ENCODE measurements around the gene ABCC6.
A peak's percentile ranks its signal among the peaks of the same experiment; 100 is the strongest.
"Not testable (repeated sequence)": the region's sequence is repeated elsewhere in the genome, so short reads cannot be mapped to it uniquely, and the experiment has no call there.

Gene ABCC6

GRCh38 chr16:16246578-16247262 lies 23.4 kb upstream of the ABCC6 start:
- not testable (repeated sequence) for H3K27ac Mint-ChIP-seq; H3K4me1 Mint-ChIP-seq; H3K4me3 Mint-ChIP-seq; H3K9me3 Mint-ChIP-seq; H3K36me3 Mint-ChIP-seq (ENCODE audit: low read depth); ATAC-seq; H3K27me3 Mint-ChIP-seq; DNase-seq

- H3K36me3 Mint-ChIP-seq (ENCODE audit: low read depth); H3K4me1 Mint-ChIP-seq; DNase-seq; H3K27ac Mint-ChIP-seq; ATAC-seq; H3K9me3 Mint-ChIP-seq; H3K27me3 Mint-ChIP-seq; H3K4me3 Mint-ChIP-seq: not testable (repeated sequence)
These were observed 20.6 kb upstream of the ABCC6 start for GRCh38 chr16:16243886-16244285.

- H3K4me1 Mint-ChIP-seq; H3K36me3 Mint-ChIP-seq (ENCODE audit: low read depth); H3K27ac Mint-ChIP-seq; H3K4me3 Mint-ChIP-seq; ATAC-seq; H3K27me3 Mint-ChIP-seq; H3K9me3 Mint-ChIP-seq; DNase-seq: not testable (repeated sequence)
These were observed 17.4 kb upstream of the ABCC6 start for GRCh38 chr16:16240667-16241066.

GRCh38 chr16:16237738-16238137 lies 14.4 kb upstream of the ABCC6 start:
- not testable (repeated sequence) for ATAC-seq; H3K36me3 Mint-ChIP-seq (ENCODE audit: low read depth); H3K27me3 Mint-ChIP-seq; DNase-seq; H3K4me1 Mint-ChIP-seq; H3K27ac Mint-ChIP-seq; H3K9me3 Mint-ChIP-seq; H3K4me3 Mint-ChIP-seq

- not testable (repeated sequence) for H3K27me3 Mint-ChIP-seq; H3K36me3 Mint-ChIP-seq (ENCODE audit: low read depth); H3K4me3 Mint-ChIP-seq; H3K4me1 Mint-ChIP-seq; DNase-seq; H3K9me3 Mint-ChIP-seq; ATAC-seq; H3K27ac Mint-ChIP-seq
These were observed 13.8 kb upstream of the ABCC6 start for GRCh38 chr16:16237071-16237470.

GRCh38 chr16:16232692-16233061 lies 9.4 kb upstream of the ABCC6 start:
- H3K27me3 Mint-ChIP-seq; H3K27ac Mint-ChIP-seq; H3K4me3 Mint-ChIP-seq; H3K4me1 Mint-ChIP-seq; DNase-seq; H3K9me3 Mint-ChIP-seq; H3K36me3 Mint-ChIP-seq (ENCODE audit: low read depth): not testable (repeated sequence)
- ATAC-seq, result peak; percentile 23

- H3K4me1 Mint-ChIP-seq; H3K4me3 Mint-ChIP-seq; H3K27me3 Mint-ChIP-seq; DNase-seq; H3K27ac Mint-ChIP-seq; H3K9me3 Mint-ChIP-seq; H3K36me3 Mint-ChIP-seq (ENCODE audit: low read depth): not testable (repeated sequence)
- peak; percentile 39 for ATAC-seq
These were observed 458 bp upstream of the ABCC6 start for GRCh38 chr16:16223662-16224241.

- not testable (repeated sequence) for ATAC-seq; H3K36me3 Mint-ChIP-seq (ENCODE audit: low read depth); H3K27me3 Mint-ChIP-seq; H3K4me3 Mint-ChIP-seq; DNase-seq; H3K27ac Mint-ChIP-seq; H3K4me1 Mint-ChIP-seq; H3K9me3 Mint-ChIP-seq
These were observed 1.9 kb downstream of the ABCC6 start for GRCh38 chr16:16221382-16221781.

GRCh38 chr16:16220449-16220848 lies 2.8 kb downstream of the ABCC6 start:
- H3K36me3 Mint-ChIP-seq (ENCODE audit: low read depth); H3K27me3 Mint-ChIP-seq; DNase-seq; ATAC-seq; H3K4me1 Mint-ChIP-seq; H3K9me3 Mint-ChIP-seq; H3K27ac Mint-ChIP-seq; H3K4me3 Mint-ChIP-seq: not testable (repeated sequence)

GRCh38 chr16:16218787-16219186 lies 4.5 kb downstream of the ABCC6 start:
- DNase-seq; H3K36me3 Mint-ChIP-seq (ENCODE audit: low read depth); H3K4me3 Mint-ChIP-seq; H3K27me3 Mint-ChIP-seq; H3K9me3 Mint-ChIP-seq; H3K27ac Mint-ChIP-seq; H3K4me1 Mint-ChIP-seq; ATAC-seq: not testable (repeated sequence)

- not testable (repeated sequence) for ATAC-seq; H3K9me3 Mint-ChIP-seq; DNase-seq; H3K27ac Mint-ChIP-seq; H3K4me1 Mint-ChIP-seq; H3K4me3 Mint-ChIP-seq; H3K36me3 Mint-ChIP-seq (ENCODE audit: low read depth); H3K27me3 Mint-ChIP-seq
These were observed 4.9 kb downstream of the ABCC6 start for GRCh38 chr16:16218349-16218748.

- not testable (repeated sequence) for H3K36me3 Mint-ChIP-seq (ENCODE audit: low read depth); DNase-seq; H3K4me1 Mint-ChIP-seq; H3K9me3 Mint-ChIP-seq; H3K4me3 Mint-ChIP-seq; ATAC-seq; H3K27ac Mint-ChIP-seq; H3K27me3 Mint-ChIP-seq
These were observed 9.4 kb downstream of the ABCC6 start for GRCh38 chr16:16213863-16214293.

GRCh38 chr16:16211404-16211803 lies 11.9 kb downstream of the ABCC6 start:
- H3K27me3 Mint-ChIP-seq; H3K9me3 Mint-ChIP-seq; DNase-seq; ATAC-seq; H3K27ac Mint-ChIP-seq; H3K4me3 Mint-ChIP-seq; H3K4me1 Mint-ChIP-seq; H3K36me3 Mint-ChIP-seq (ENCODE audit: low read depth): not testable (repeated sequence)

GRCh38 chr16:16208461-16208860 lies 14.8 kb downstream of the ABCC6 start:
- not testable (repeated sequence) for H3K9me3 Mint-ChIP-seq; ATAC-seq; DNase-seq; H3K4me3 Mint-ChIP-seq; H3K4me1 Mint-ChIP-seq; H3K27ac Mint-ChIP-seq; H3K36me3 Mint-ChIP-seq (ENCODE audit: low read depth); H3K27me3 Mint-ChIP-seq

- DNase-seq; H3K9me3 Mint-ChIP-seq; H3K4me3 Mint-ChIP-seq; ATAC-seq; H3K27ac Mint-ChIP-seq; H3K27me3 Mint-ChIP-seq; H3K4me1 Mint-ChIP-seq; H3K36me3 Mint-ChIP-seq (ENCODE audit: low read depth): not testable (repeated sequence)
These were observed 15.4 kb downstream of the ABCC6 start for GRCh38 chr16:16207787-16208334.

All from activated naive CD8-positive, alpha-beta T cell treated with anti-CD3 and anti-CD28 coated beads, Interleukin-2, amount 50 U/mL, for 24 hours (primary cell).